Measurements from ENCODE around the gene CDK5RAP2. TPM values are rescaled to one million over a fixed set of nuclear protein-coding genes. Genes with fewer than 3 reads are reported as not detected.

CDK5RAP2 gene
- total and polyA plus RNA-seq, 2 experiments from 2014 or later: 23.9 to 30.9 TPM

GRCh38 chr9:120383611-120383998, 196.4 kb downstream of the CDK5RAP2 start:
- WGBS (ENCODE audit: low lambda C conversion rate, missing lambda C conversion rate): 94% methylated on average over 10 of the region's 10 CpGs
- no peaks in the 10 kb centered on the region for H4K20me1 ChIP-seq (ENCODE audit: insufficient read depth, poor library complexity, severe bottlenecking)

GRCh38 chr9:120382453-120382852, 197.5 kb downstream of the CDK5RAP2 start:
- no peak overlapping the region for H3K4me3 ChIP-seq
- WGBS (ENCODE audit: low lambda C conversion rate, missing lambda C conversion rate): 89% methylated on average over 6 of the region's 7 CpGs

More at GRCh38 chr9:120383611-120383998, 196.4 kb downstream of the CDK5RAP2 start:
- no peak for DNase-seq (ENCODE audit: low spot score)
- Histone ChIP-seq H3K4me1 (ENCODE audit: insufficient read depth) (peaks cover 30% of the 10 kb centered on the region), H3K4me2 (peak overlapping the region; percentile 45), H2AFZ (no peak overlapping the region), H3K4me3 (no peak overlapping the region), H3K36me3 (replicated peaks; ENCODE audit: insufficient read depth, low read depth) (no peaks in the 10 kb centered on the region), H3K9me2 (replicated peaks; ENCODE audit: insufficient read depth) (no peaks in the 10 kb centered on the region), H3K9me3 (ENCODE audit: low read depth) (no peaks in the 10 kb centered on the region), H3K27ac (peak overlapping the region; percentile 71), H3K79me2 (no peaks in the 10 kb centered on the region), H3K27me3 (no peaks in the 10 kb centered on the region)
- TF ChIP-seq EZH2phosphoT487 (IDR thresholded peaks at IDR 0.05; ENCODE audit: low read depth, severe bottlenecking, unreplicated experiment): no peak
- TF ChIP-seq EZH2 (IDR thresholded peaks at IDR 0.05; ENCODE audit: borderline replicate concordance): no peak
- no peak for TF ChIP-seq CTCF (IDR thresholded peaks at IDR 0.05; ENCODE audit: poor library complexity)

GRCh38 chr9:120381839-120382238, 198.1 kb downstream of the CDK5RAP2 start:
- no peak overlapping the region for H3K4me2 ChIP-seq
- H3K36me3 ChIP-seq (replicated peaks; ENCODE audit: insufficient read depth, low read depth): no peaks in the 10 kb centered on the region
- H4K20me1 ChIP-seq (ENCODE audit: insufficient read depth, poor library complexity, severe bottlenecking): no peaks in the 10 kb centered on the region
- TF ChIP-seq EZH2 (IDR thresholded peaks at IDR 0.05; ENCODE audit: borderline replicate concordance): no peak
- no peak for TF ChIP-seq EZH2phosphoT487 (IDR thresholded peaks at IDR 0.05; ENCODE audit: low read depth, severe bottlenecking, unreplicated experiment)
- no peak for TF ChIP-seq CTCF (IDR thresholded peaks at IDR 0.05; ENCODE audit: poor library complexity)
- no peaks in the 10 kb centered on the region for H3K79me2 ChIP-seq
- 98% methylated on average over 10 of the region's 10 CpGs for WGBS (ENCODE audit: low lambda C conversion rate, missing lambda C conversion rate)
- no peaks in the 10 kb centered on the region for H3K27me3 ChIP-seq
- H3K9me3 ChIP-seq (ENCODE audit: low read depth): no peaks in the 10 kb centered on the region
- no peak overlapping the region for H2AFZ ChIP-seq
- H3K4me3 ChIP-seq: no peak overlapping the region
- DNase-seq (ENCODE audit: low spot score): no peak
- no peaks in the 10 kb centered on the region for H3K9me2 ChIP-seq (replicated peaks; ENCODE audit: insufficient read depth)
- no peak overlapping the region for H3K27ac ChIP-seq
- peaks cover 23% of the 10 kb centered on the region for H3K4me1 ChIP-seq (ENCODE audit: insufficient read depth)

More at GRCh38 chr9:120382453-120382852, 197.5 kb downstream of the CDK5RAP2 start:
- Histone ChIP-seq H3K79me2 (no peaks in the 10 kb centered on the region), H3K27me3 (no peaks in the 10 kb centered on the region), H4K20me1 (ENCODE audit: insufficient read depth, poor library complexity, severe bottlenecking) (no peaks in the 10 kb centered on the region), H3K27ac (no peak overlapping the region), H3K9me3 (ENCODE audit: low read depth) (no peaks in the 10 kb centered on the region), H3K4me1 (ENCODE audit: insufficient read depth) (peaks cover 29% of the 10 kb centered on the region), H3K4me2 (no peak overlapping the region), H3K36me3 (replicated peaks; ENCODE audit: insufficient read depth, low read depth) (no peaks in the 10 kb centered on the region), H2AFZ (no peak overlapping the region), H3K9me2 (replicated peaks; ENCODE audit: insufficient read depth) (no peaks in the 10 kb centered on the region)
- no peak for TF ChIP-seq EZH2 (IDR thresholded peaks at IDR 0.05; ENCODE audit: borderline replicate concordance)
- no peak for TF ChIP-seq EZH2phosphoT487 (IDR thresholded peaks at IDR 0.05; ENCODE audit: low read depth, severe bottlenecking, unreplicated experiment)
- no peak for TF ChIP-seq CTCF (IDR thresholded peaks at IDR 0.05; ENCODE audit: poor library complexity)
- no peak for DNase-seq (ENCODE audit: low spot score)

GRCh38 chr9:120379611-120380010, 200.4 kb downstream of the CDK5RAP2 start:
- H3K36me3 ChIP-seq (replicated peaks; ENCODE audit: insufficient read depth, low read depth): no peaks in the 10 kb centered on the region
- H3K9me3 ChIP-seq (ENCODE audit: low read depth): no peaks in the 10 kb centered on the region
- H3K79me2 ChIP-seq: no peaks in the 10 kb centered on the region
- no peak overlapping the region for H3K27ac ChIP-seq
- peaks cover 10% of the 10 kb centered on the region for H3K4me1 ChIP-seq (ENCODE audit: insufficient read depth)
- no peak overlapping the region for H2AFZ ChIP-seq
- no peaks in the 10 kb centered on the region for H4K20me1 ChIP-seq (ENCODE audit: insufficient read depth, poor library complexity, severe bottlenecking)
- H3K9me2 ChIP-seq (replicated peaks; ENCODE audit: insufficient read depth): no peaks in the 10 kb centered on the region
- H3K27me3 ChIP-seq: no peaks in the 10 kb centered on the region
- H3K4me3 ChIP-seq: no peak overlapping the region
- TF ChIP-seq EZH2 (IDR thresholded peaks at IDR 0.05; ENCODE audit: borderline replicate concordance) (no peak), CTCF (IDR thresholded peaks at IDR 0.05; ENCODE audit: poor library complexity) (no peak), EZH2phosphoT487 (IDR thresholded peaks at IDR 0.05; ENCODE audit: low read depth, severe bottlenecking, unreplicated experiment) (no peak)
- 96% methylated on average over 8 of the region's 8 CpGs for WGBS (ENCODE audit: low lambda C conversion rate, missing lambda C conversion rate)
- H3K4me2 ChIP-seq: no peak overlapping the region
- DNase-seq (ENCODE audit: low spot score): no peak
